Measurements from ENCODE around the gene GUCD1. TPM values are rescaled to one million over a fixed set of nuclear protein-coding genes. Genes with fewer than 3 reads are reported as not detected.

Gene GUCD1
- total and polyA plus RNA-seq, 2 of the 13 experiments (the other 11 are each of a cell fraction or from before 2014, with no cell fraction given): 128 to 245 TPM

GRCh38 chr22:24592851-24593558 is 38.1 kb upstream of the GUCD1 start, which contains the start of gene LRRC75B (continued):
- no peak for TF ChIP-seq HNRNPK (IDR thresholded peaks at IDR 0.05; ENCODE audit: low read depth, low read length, poor library complexity, severe bottlenecking)
- peak; percentile 93 for TF ChIP-seq ZFP82 (CRISPR knock-in tag; IDR thresholded peaks at IDR 0.05; ENCODE audit: borderline replicate concordance)
- no peak for TF ChIP-seq PTBP1 (IDR thresholded peaks at IDR 0.05; ENCODE audit: low read depth, low read length, poor library complexity, severe bottlenecking)
- no peak for TF ChIP-seq NFATC3 (CRISPR knock-in tag; IDR thresholded peaks at IDR 0.05)
- TF ChIP-seq ZNF280B (CRISPR knock-in tag; IDR thresholded peaks at IDR 0.05; ENCODE audit: borderline replicate concordance): no peak; the same call in 1 of the 2 replicates
- peak; percentile 81; the same call in 1 of the 2 replicates for TF ChIP-seq KDM4B (CRISPR knock-in tag; IDR thresholded peaks at IDR 0.05)
- peak; percentile 79 for TF ChIP-seq ELF3 (CRISPR knock-in tag; IDR thresholded peaks at IDR 0.05)
- TF ChIP-seq GTF2F1 (IDR thresholded peaks at IDR 0.05; ENCODE audit: low read length): no peak
- no peak for TF ChIP-seq ZNF713 (CRISPR knock-in tag; IDR thresholded peaks at IDR 0.05)
- no peak for TF ChIP-seq ZNF484 (CRISPR knock-in tag; IDR thresholded peaks at IDR 0.05; ENCODE audit: borderline replicate concordance, low read depth)
- 0 out of 2 replicates have a peak, but pooled peaks have one; percentile 18 for TF ChIP-seq RFXANK (CRISPR knock-in tag; IDR thresholded peaks at IDR 0.05)
- TF ChIP-seq MEIS2 (CRISPR knock-in tag; IDR thresholded peaks at IDR 0.05): peak; percentile 76; the same call in 1 of the 2 replicates
- no peak for TF ChIP-seq ZNF879 (CRISPR knock-in tag; IDR thresholded peaks at IDR 0.05)
- peak; percentile 33; the same call in 1 of the 2 replicates for TF ChIP-seq SOX5 (CRISPR knock-in tag; IDR thresholded peaks at IDR 0.05; ENCODE audit: borderline replicate concordance)
- peak; percentile 58; the same call in 1 of the 2 replicates for TF ChIP-seq ZBTB2 (CRISPR knock-in tag; IDR thresholded peaks at IDR 0.05; ENCODE audit: low read depth)
- no peak for TF ChIP-seq NPAS2 (CRISPR knock-in tag; IDR thresholded peaks at IDR 0.05; ENCODE audit: borderline replicate concordance)
- no peak for TF ChIP-seq FOXC1 (CRISPR knock-in tag; IDR thresholded peaks at IDR 0.05; ENCODE audit: borderline replicate concordance)
- TF ChIP-seq KDM1A (CRISPR knock-in tag; IDR thresholded peaks at IDR 0.05): no peak
- no peak; the same call in 1 of the 2 replicates for TF ChIP-seq ZBTB43 (CRISPR knock-in tag; conservative IDR thresholded peaks at IDR 0.05)
- 0 out of 2 replicates have a peak, but pooled peaks have one; percentile 40 for TF ChIP-seq SSRP1 (CRISPR knock-in tag; IDR thresholded peaks at IDR 0.05)
- TF ChIP-seq MED8 (CRISPR knock-in tag; IDR thresholded peaks at IDR 0.05; ENCODE audit: insufficient replicate concordance): peak; percentile 45
- no peak for TF ChIP-seq ZNF503 (CRISPR knock-in tag; IDR thresholded peaks at IDR 0.05)
- no peak for TF ChIP-seq ZKSCAN5 (CRISPR knock-in tag; IDR thresholded peaks at IDR 0.05)
